Measurements from ENCODE around the gene PPP2R3B. TPM values are rescaled to one million over a fixed set of nuclear protein-coding genes. Genes with fewer than 3 reads are reported as not detected.

Gene PPP2R3B
- total and polyA plus RNA-seq, 2 of the 4 experiments (the other 2 are of a cell fraction), result 13.2 to 13.3 TPM

- Histone ChIP-seq H3K4me3 (ENCODE audit: insufficient read depth, low read depth, low read length) (no peak overlapping the region), H3K23ac (ENCODE audit: low read depth, low read length) (no peak overlapping the region), H3K56ac (ENCODE audit: extremely low read depth, insufficient read depth, low read length) (no peak overlapping the region), H2AK5ac (ENCODE audit: low read depth, low read length) (no peak overlapping the region), H3K4me1 (ENCODE audit: control insufficient read depth, insufficient read depth, low read length) (no peaks in the 10 kb centered on the region; the same call in 1 of the 2 replicates), H3K14ac (replicated peaks; ENCODE audit: low read depth, low read length) (no peak overlapping the region), H2AK9ac (replicated peaks; ENCODE audit: low read depth, low read length, poor library complexity) (no peak overlapping the region), H3K9me1 (ENCODE audit: insufficient read depth, low read length) (no peaks in the 10 kb centered on the region), H2BK5ac (ENCODE audit: low read depth, low read length, poor library complexity, severe bottlenecking) (no peak overlapping the region), H3K27ac (ENCODE audit: insufficient read depth, low read length) (no peak overlapping the region), H3K79me1 (ENCODE audit: low read depth in 1 of 2, low read length in 2 of 2) (peaks cover 0 to 5% of the 10 kb centered on the region in 2 experiments; a peak in 2 of 4 replicates), H3K9ac (ENCODE audit: low read depth, low read length) (no peak overlapping the region), H2BK15ac (ENCODE audit: low read depth, low read length) (no peak overlapping the region), H2AFZ (replicated peaks; ENCODE audit: low read length, poor library complexity) (no peak overlapping the region), H4K20me1 (ENCODE audit: insufficient read depth, low read length) (no peaks in the 10 kb centered on the region; the same call in 1 of the 2 replicates), H4K5ac (ENCODE audit: low read depth, low read length) (no peak overlapping the region), H3K9me3 (ENCODE audit: control insufficient read depth, insufficient read depth, low read length) (no peaks in the 10 kb centered on the region), H3K4ac (ENCODE audit: low read depth, low read length) (no peak overlapping the region), H3K36me3 (ENCODE audit: control insufficient read depth, insufficient read depth, low read length) (peaks cover 3% of the 10 kb centered on the region; the same call in 1 of the 2 replicates), H2BK120ac (ENCODE audit: low read depth, low read length) (no peak overlapping the region), H4K8ac (ENCODE audit: low read depth in 2 of 2, low read length in 2 of 2) (no peak overlapping the region), H2BK20ac (ENCODE audit: low read depth, low read length) (no peak overlapping the region), H3K18ac (ENCODE audit: low read depth, low read length) (no peak overlapping the region), H4K91ac (ENCODE audit: insufficient read depth, low read depth, low read length) (no peak overlapping the region), H3K4me2 (ENCODE audit: low read depth, low read length) (no peak overlapping the region), H3K27me3 (ENCODE audit: control insufficient read depth, insufficient read depth, low read length) (no peaks in the 10 kb centered on the region)
- dilution Hi-C loops (cut with HindIII; ENCODE audit: low sequenced_read_pairs, unreplicated experiment), result no loop called here
- ChIA-PET CTCF (no interaction called here), POLR2A (ENCODE audit: unreplicated experiment) (no interaction called here)
- no TSS peak for BruUV-seq (replicated peaks)
- DNase-seq (no peak), ATAC-seq (ENCODE audit: low read depth) (no peak)
- 98% methylated on average over 16 of the region's 39 CpGs; no CpG with 5 or more reads in 1 of the 2 experiments for WGBS, 2 experiments (ENCODE audit: extremely low coverage in 2 of 2, insufficient read length in 1 of 2)
- in situ Hi-C loops (cut with MboI; ENCODE audit: low sequenced_read_pairs), result no loop called here
- intact Hi-C loops (cut with micrococcal nuclease), result no loop called here
- TF ChIP-seq MAZ (IDR thresholded peaks at IDR 0.05; ENCODE audit: borderline replicate concordance, low read depth, low read length) (no peak), CEBPB (IDR thresholded peaks at IDR 0.05; ENCODE audit: low read depth, low read length) (no peak), RFX5 (IDR thresholded peaks at IDR 0.05; ENCODE audit: low read depth, low read length) (no peak), CHD1 (IDR thresholded peaks at IDR 0.05; ENCODE audit: low read depth, low read length) (no peak)
These were observed 34.0 kb downstream of the PPP2R3B start for GRCh38 chrX:352582-353314.
